IMR-90 (cell line): ENCODE results near the gene GABARAPL1. TPM values are rescaled to one million over a fixed set of nuclear protein-coding genes. Genes with fewer than 3 reads are reported as not detected.

Experiments
- ATAC-seq: fragments of 200-7000 bp; cut with Tn5 transposase; 2 replicates; pipeline ENCODE4 v1.9.1; 2020; ENCODE audit warnings: low read depth, mild to moderate bottlenecking, moderate library complexity
- BruUV-seq: library from RNA; stranded (reverse); fragments of 400-500 nt; replicated peaks from 2 replicates; lab custom pipeline; 2021; lab: Mats Ljungman, UMichigan
- CTCF ChIA-PET: fragments of 300-600 bp; formaldehyde crosslinking; extraction: SDS; loops from one replicate; lab custom pipeline; 2021; ENCODE audit warnings: antibody characterized with exemption; lab: Yijun Ruan, JAX
- POLR2A ChIA-PET: fragments of 300-600 bp; sonication (Branson Sonifier 250); formaldehyde crosslinking; loops from one replicate; lab custom pipeline; 2022; ENCODE audit warnings: antibody characterized with exemption; ENCODE audit not compliant: unreplicated experiment; lab: Charles Lee
- DNase-seq: peaks from one replicate; pipeline ENCODE4 v3.0.0; 2013
- H2AFZ ChIP-seq: replicated peaks from 2 replicates; pipeline ENCODE3; 2013; ENCODE audit warnings: low read length, mild to moderate bottlenecking; ENCODE audit not compliant: poor library complexity
- H2AK5ac ChIP-seq: 2 replicates; pipeline ENCODE4 v1.6.1; 2013; ENCODE audit warnings: low read depth, low read length, inconsistent platforms
- H2AK9ac ChIP-seq: replicated peaks from 2 replicates; pipeline ENCODE3; 2013; ENCODE audit warnings: mild to moderate bottlenecking, low read depth, low read length, moderate library complexity; ENCODE audit not compliant: poor library complexity
- H2BK120ac ChIP-seq: 2 replicates; pipeline ENCODE4 v1.6.1; 2013; ENCODE audit warnings: low read depth, low read length, inconsistent platforms
- H2BK15ac ChIP-seq: 3 replicates; pipeline ENCODE4 v1.6.1; 2013; ENCODE audit warnings: low read depth, low read length, inconsistent platforms
- H2BK20ac ChIP-seq: 2 replicates; pipeline ENCODE4 v1.6.1; 2013; ENCODE audit warnings: low read depth, mild to moderate bottlenecking, inconsistent platforms, low read length, moderate library complexity
- H2BK5ac ChIP-seq: 2 replicates; pipeline ENCODE4 v1.6.1; 2013; ENCODE audit warnings: mild to moderate bottlenecking, low read depth, low read length, inconsistent platforms; ENCODE audit not compliant: poor library complexity, severe bottlenecking
- H3K14ac ChIP-seq: replicated peaks from 2 replicates; pipeline ENCODE4 v1.6.1; 2013; ENCODE audit warnings: low read depth, low read length, inconsistent platforms
- H3K18ac ChIP-seq: 2 replicates; pipeline ENCODE4 v1.6.1; 2013; ENCODE audit warnings: low read depth, low read length, control low read depth
- H3K23ac ChIP-seq: 2 replicates; pipeline ENCODE4 v1.6.1; 2013; ENCODE audit warnings: low read depth, low read length, inconsistent platforms
- H3K27ac ChIP-seq: 2 replicates; pipeline ENCODE4 v1.5.1; 2013; ENCODE audit warnings: mild to moderate bottlenecking, control low read depth, low read length; ENCODE audit not compliant: insufficient read depth
- H3K27me3 ChIP-seq: 2 replicates; pipeline ENCODE4 v1.6.1; 2013; ENCODE audit warnings: low read length; ENCODE audit not compliant: control insufficient read depth, insufficient read depth
- H3K36me3 ChIP-seq: 2 replicates; pipeline ENCODE4 v1.6.1; 2013; ENCODE audit warnings: low read length, mixed read lengths; ENCODE audit not compliant: control insufficient read depth, insufficient read depth
- H3K4ac ChIP-seq: 2 replicates; pipeline ENCODE4 v1.6.1; 2013; ENCODE audit warnings: low read depth, low read length, inconsistent platforms
- H3K4me1 ChIP-seq: 2 replicates; pipeline ENCODE4 v1.6.1; 2013; ENCODE audit warnings: low read length, mixed read lengths; ENCODE audit not compliant: control insufficient read depth, insufficient read depth
- H3K4me2 ChIP-seq: 2 replicates; pipeline ENCODE4 v1.6.1; 2013; ENCODE audit warnings: low read depth, mild to moderate bottlenecking, control low read depth, low read length, moderate library complexity
- H3K4me3 ChIP-seq: 2 replicates; pipeline ENCODE4 v1.5.1; 2013; ENCODE audit warnings: low read depth, mild to moderate bottlenecking, control low read depth, low read length, moderate library complexity; ENCODE audit not compliant: insufficient read depth
- H3K56ac ChIP-seq: 2 replicates; pipeline ENCODE4 v1.6.1; 2013; ENCODE audit warnings: low read length, inconsistent platforms; ENCODE audit not compliant: insufficient read depth; ENCODE audit errors: extremely low read depth
- H3K79me1 ChIP-seq, 2 experiments: 2 replicates each; pipeline ENCODE4 v1.6.1; 2013; ENCODE audit warnings: low read length in 2 of 2, inconsistent platforms in 1 of 2, low read depth in 1 of 2
- H3K9ac ChIP-seq: 2 replicates; pipeline ENCODE4 v1.6.1; 2013; ENCODE audit warnings: low read depth, low read length, control low read depth
- H3K9me1 ChIP-seq: 2 replicates; pipeline ENCODE4 v1.6.1; 2013; ENCODE audit warnings: low read length, inconsistent platforms; ENCODE audit not compliant: insufficient read depth
- H3K9me3 ChIP-seq: 2 replicates; pipeline ENCODE4 v1.6.1; 2013; ENCODE audit warnings: low read length; ENCODE audit not compliant: control insufficient read depth, insufficient read depth
- H4K20me1 ChIP-seq: 2 replicates; pipeline ENCODE4 v1.6.1; 2013; ENCODE audit warnings: low read length, inconsistent platforms; ENCODE audit not compliant: insufficient read depth
- H4K5ac ChIP-seq: 2 replicates; pipeline ENCODE4 v1.6.1; 2013; ENCODE audit warnings: mild to moderate bottlenecking, low read depth, low read length, control low read depth
- H4K8ac ChIP-seq, 2 experiments: 2 replicates each; pipeline ENCODE4 v1.6.1; 2013; ENCODE audit warnings: low read depth in 2 of 2, low read length in 2 of 2, control low read depth in 1 of 2, inconsistent platforms in 1 of 2
- H4K91ac ChIP-seq: 2 replicates; pipeline ENCODE4 v1.6.1; 2013; ENCODE audit warnings: low read depth, low read length, inconsistent platforms; ENCODE audit not compliant: insufficient read depth
- BHLHE40 ChIP-seq: fragments of 150-350 bp; IDR thresholded peaks from 2 replicates; pipeline ENCODE4 v1.6.1; 2016; ENCODE audit warnings: mild to moderate bottlenecking, low read depth, low read length
- CEBPB ChIP-seq: IDR thresholded peaks from 2 replicates; pipeline ENCODE4 v1.6.1; 2012; ENCODE audit warnings: low read depth, low read length, improper control_type of control experiment
- CHD1 ChIP-seq: IDR thresholded peaks from 2 replicates; pipeline ENCODE4 v1.6.1; 2012; ENCODE audit warnings: low read depth, low read length, improper control_type of control experiment
- ELK1 ChIP-seq: fragments of 150-350 bp; IDR thresholded peaks from 2 replicates; pipeline ENCODE4 v1.6.1; 2016; ENCODE audit warnings: low read depth, mild to moderate bottlenecking, low read length, moderate library complexity, borderline replicate concordance
- FOS ChIP-seq: fragments of 150-350 bp; IDR thresholded peaks from 2 replicates; pipeline ENCODE4 v1.6.1; 2016; ENCODE audit warnings: low read depth, low read length
- MAFK ChIP-seq: IDR thresholded peaks from 2 replicates; pipeline ENCODE4 v1.6.1; 2012; ENCODE audit warnings: low read depth, low read length, improper control_type of control experiment
- MAZ ChIP-seq: IDR thresholded peaks from 2 replicates; pipeline ENCODE4 v1.6.1; 2012; ENCODE audit warnings: low read depth, mild to moderate bottlenecking, low read length, improper control_type of control experiment, moderate library complexity, borderline replicate concordance
- MXI1 ChIP-seq: IDR thresholded peaks from 2 replicates; pipeline ENCODE4 v1.6.1; 2012; ENCODE audit warnings: low read depth, mild to moderate bottlenecking, low read length, moderate library complexity, borderline replicate concordance
- NFE2L2 ChIP-seq: fragments of 150-350 bp; IDR thresholded peaks from 2 replicates; pipeline ENCODE4 v1.6.1; 2016; ENCODE audit warnings: low read depth, mild to moderate bottlenecking, low read length
- POLR2A ChIP-seq: IDR thresholded peaks from 2 replicates; pipeline ENCODE4 v1.6.1; 2012; ENCODE audit warnings: mild to moderate bottlenecking, low read depth, low read length
- RAD21 ChIP-seq: IDR thresholded peaks from 2 replicates; pipeline ENCODE4 v1.6.1; 2012; ENCODE audit warnings: low read length, improper control_type of control experiment
- RCOR1 ChIP-seq: IDR thresholded peaks from 2 replicates; pipeline ENCODE4 v1.6.1; 2012; ENCODE audit warnings: mild to moderate bottlenecking, low read length, improper control_type of control experiment; ENCODE audit not compliant: insufficient replicate concordance
- RFX5 ChIP-seq: IDR thresholded peaks from 2 replicates; pipeline ENCODE4 v1.8.0; 2012; ENCODE audit warnings: low read depth, mild to moderate bottlenecking, low read length, moderate library complexity
- SMC3 ChIP-seq: fragments of 150-350 bp; IDR thresholded peaks from 2 replicates; pipeline ENCODE4 v1.6.1; 2016; ENCODE audit warnings: low read depth, mild to moderate bottlenecking, antibody characterized with exemption, low read length, moderate library complexity
- USF2 ChIP-seq: fragments of 150-350 bp; IDR thresholded peaks from 2 replicates; pipeline ENCODE4 v1.6.1; 2017; ENCODE audit warnings: mild to moderate bottlenecking, antibody characterized with exemption, low read length, low read depth
- WGBS, 2 experiments: methylation state at CpG; one replicate each; pipeline versions ENCODE4 v1.1.5 to v1.1.7; 2013; ENCODE audit warnings: missing lambda C conversion rate in 2 of 2; ENCODE audit not compliant: insufficient read length in 1 of 2; ENCODE audit errors: extremely low coverage in 2 of 2; 5-methylcytosine and 5-hydroxymethylcytosine counted together
- dilution Hi-C: fragments of 300-500 bp; cut with HindIII; formaldehyde crosslinking; loops from one replicate; pipeline ENCODE4 v1.14.3; 2018; ENCODE audit warnings: low sequenced_read_pairs; ENCODE audit not compliant: unreplicated experiment
- in situ Hi-C: fragments of 300-500 bp; cut with MboI; formaldehyde crosslinking; loops from 3 replicates; pipeline ENCODE4 v1.14.3; 2019; ENCODE audit warnings: low sequenced_read_pairs, inconsistent platforms, mixed read lengths
- intact Hi-C: fragments of 100-400 bp; cut with micrococcal nuclease; formaldehyde crosslinking; loops from 2 replicates; pipeline ENCODE4 v1.10.0; 2022
- polyA plus RNA-seq, 3 experiments: library from polyadenylated mRNA; depleted of rRNA; stranded (reverse); fragments of >200 nt; gene quantifications; 2 replicates each; pipeline ENCODE4 v1.2.3, GENCODE V29; 2012; ENCODE audit warnings: low replicate concordance in 1 of 3
- total RNA-seq: library from RNA; depleted of rRNA; stranded (reverse); fragments of >200 nt; gene quantifications from 2 replicates; pipeline ENCODE4 v1.2.3, GENCODE V29; 2012
- TF ChIP-seq, protein P1 (sequence below): conservative IDR thresholded peaks from 2 replicates; pipeline ENCODE4 v1.5.1; 2012; ENCODE audit warnings: mild to moderate bottlenecking, low read depth, low read length, improper control_type of control experiment

GABARAPL1 gene
- total and polyA plus RNA-seq, 2 of the 4 experiments (the other 2 are of a cell fraction): 51.6 to 93.6 TPM

DNA sequence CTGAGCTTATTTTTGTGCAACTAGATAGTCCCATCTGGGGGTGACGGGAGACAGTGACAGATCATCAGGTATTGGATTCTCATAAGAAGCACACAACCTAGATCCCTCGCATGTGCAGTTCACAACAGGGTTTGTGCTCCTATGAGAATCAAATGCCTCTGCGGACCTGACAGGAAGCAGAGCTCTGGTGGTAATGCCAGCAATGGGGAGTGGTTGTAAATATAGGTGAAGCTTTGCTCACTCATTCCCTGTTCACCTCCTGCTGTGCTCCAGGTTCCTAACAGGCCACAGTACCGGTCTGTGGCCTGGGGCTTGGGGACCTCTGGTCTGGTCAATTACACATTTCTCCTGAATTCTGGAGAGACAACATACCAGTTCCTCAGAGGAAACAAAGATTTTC is 39.0 kb downstream of the GABARAPL1 start:
- ATAC-seq: no peak
- Histone ChIP-seq H3K79me1 (no peaks in the 10 kb centered on the region), H3K27ac (no peak overlapping the region), H2BK15ac (no peak overlapping the region), H3K4ac (no peak overlapping the region), H3K4me1 (no peaks in the 10 kb centered on the region), H2BK120ac (no peak overlapping the region), H3K56ac (no peak overlapping the region), H3K4me3 (no peak overlapping the region), H3K9ac (no peak overlapping the region), H3K27me3 (no peaks in the 10 kb centered on the region), H4K5ac (no peak overlapping the region), H3K9me3 (no peaks in the 10 kb centered on the region), H3K18ac (no peak overlapping the region), H3K4me2 (no peak overlapping the region), H2BK20ac (no peak overlapping the region), H3K9me1 (no peaks in the 10 kb centered on the region), H4K20me1 (no peaks in the 10 kb centered on the region), H3K14ac (no peak overlapping the region), H3K23ac (no peak overlapping the region), H2BK5ac (no peak overlapping the region), H2AK9ac (no peak overlapping the region), H2AFZ (no peak overlapping the region), H4K8ac (no peak overlapping the region), H2AK5ac (no peak overlapping the region), H4K91ac (no peak overlapping the region), H3K36me3 (no peaks in the 10 kb centered on the region)
- no peak for DNase-seq
- no peak for TF ChIP-seq SMC3
- TF ChIP-seq CHD1: no peak
- no peak for TF ChIP-seq NFE2L2
- no peak for TF ChIP-seq MAFK
- TF ChIP-seq USF2: no peak
- TF ChIP-seq BHLHE40: no peak
- TF ChIP-seq MXI1: no peak
- no peak for TF ChIP-seq POLR2A
- no peak for TF ChIP-seq CEBPB
- TF ChIP-seq RCOR1: no peak
- no peak for TF ChIP-seq ELK1
- TF ChIP-seq RAD21: no peak
- TF ChIP-seq FOS: no peak
- no peak for TF ChIP-seq RFX5
- TF ChIP-seq MAZ: no peak
- TF ChIP-seq, protein P1, sequence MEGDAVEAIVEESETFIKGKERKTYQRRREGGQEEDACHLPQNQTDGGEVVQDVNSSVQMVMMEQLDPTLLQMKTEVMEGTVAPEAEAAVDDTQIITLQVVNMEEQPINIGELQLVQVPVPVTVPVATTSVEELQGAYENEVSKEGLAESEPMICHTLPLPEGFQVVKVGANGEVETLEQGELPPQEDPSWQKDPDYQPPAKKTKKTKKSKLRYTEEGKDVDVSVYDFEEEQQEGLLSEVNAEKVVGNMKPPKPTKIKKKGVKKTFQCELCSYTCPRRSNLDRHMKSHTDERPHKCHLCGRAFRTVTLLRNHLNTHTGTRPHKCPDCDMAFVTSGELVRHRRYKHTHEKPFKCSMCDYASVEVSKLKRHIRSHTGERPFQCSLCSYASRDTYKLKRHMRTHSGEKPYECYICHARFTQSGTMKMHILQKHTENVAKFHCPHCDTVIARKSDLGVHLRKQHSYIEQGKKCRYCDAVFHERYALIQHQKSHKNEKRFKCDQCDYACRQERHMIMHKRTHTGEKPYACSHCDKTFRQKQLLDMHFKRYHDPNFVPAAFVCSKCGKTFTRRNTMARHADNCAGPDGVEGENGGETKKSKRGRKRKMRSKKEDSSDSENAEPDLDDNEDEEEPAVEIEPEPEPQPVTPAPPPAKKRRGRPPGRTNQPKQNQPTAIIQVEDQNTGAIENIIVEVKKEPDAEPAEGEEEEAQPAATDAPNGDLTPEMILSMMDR: no peak
- ChIA-PET CTCF (no interaction called here), POLR2A (no interaction called here)
- in situ Hi-C loops: no loop called here
- no TSS peak for BruUV-seq
- intact Hi-C loops: no loop called here
- no CpG with 5 or more reads among the region's 4 CpGs for WGBS, 2 experiments
- dilution Hi-C loops: no loop called here
